Endodermal cell (in vitro differentiated cells): ENCODE data around the gene UBL7. TPM values are rescaled to one million over a fixed set of nuclear protein-coding genes. Genes with fewer than 3 reads are reported as not detected.

ENCODE experiments used
- DNase-seq: peaks from one replicate; pipeline ENCODE4 v3.0.0-alpha.2; 2017
- H3K27ac ChIP-seq: 2 replicates; pipeline ENCODE4 v1.5.1; 2013; ENCODE audit warnings: mild to moderate bottlenecking, low read depth, low read length, moderate library complexity
- H3K27me3 ChIP-seq: 2 replicates; pipeline ENCODE4 v1.6.1; 2013; ENCODE audit warnings: mild to moderate bottlenecking, low read length, moderate library complexity; ENCODE audit not compliant: insufficient read depth, control insufficient read depth, poor library complexity, severe bottlenecking
- H3K36me3 ChIP-seq: 2 replicates; pipeline ENCODE4 v1.7.0; 2013; ENCODE audit warnings: mild to moderate bottlenecking, low read length, moderate library complexity; ENCODE audit not compliant: control insufficient read depth, insufficient read depth
- H3K4me1 ChIP-seq: one replicate; pipeline ENCODE4 v1.7.0; 2013; ENCODE audit warnings: low read length; ENCODE audit not compliant: control insufficient read depth, insufficient read depth
- H3K4me3 ChIP-seq: 2 replicates; pipeline ENCODE4 v1.5.1; 2013; ENCODE audit warnings: mild to moderate bottlenecking, low read length, moderate library complexity
- H3K9ac ChIP-seq: 2 replicates; pipeline ENCODE4 v1.6.1; 2013; ENCODE audit warnings: mild to moderate bottlenecking, low read length, moderate library complexity; ENCODE audit not compliant: poor library complexity, severe bottlenecking; ENCODE audit errors: extremely low read depth
- H3K9me3 ChIP-seq: 2 replicates; pipeline ENCODE4 v1.6.1; 2013; ENCODE audit warnings: mild to moderate bottlenecking, low read length, moderate library complexity; ENCODE audit not compliant: control insufficient read depth
- H3K27ac Mint-ChIP-seq: 2 replicates; pipeline ENCODE4 v1.8.0; 2020; ENCODE audit warnings: mixed read lengths
- H3K27me3 Mint-ChIP-seq: 2 replicates; pipeline ENCODE4 v1.8.0; 2021; ENCODE audit warnings: mild to moderate bottlenecking, mixed read lengths; ENCODE audit not compliant: insufficient read depth
- H3K36me3 Mint-ChIP-seq: 2 replicates; pipeline ENCODE4 v1.8.0; 2020; ENCODE audit warnings: low read depth, mixed read lengths
- H3K4me1 Mint-ChIP-seq: 2 replicates; pipeline ENCODE4 v1.8.0; 2020; ENCODE audit warnings: mixed read lengths
- H3K4me3 Mint-ChIP-seq: 2 replicates; pipeline ENCODE4 v1.8.0; 2020; ENCODE audit warnings: mild to moderate bottlenecking, moderate library complexity, mixed read lengths
- H3K9me3 Mint-ChIP-seq: 2 replicates; pipeline ENCODE4 v1.8.0; 2020; ENCODE audit warnings: mild to moderate bottlenecking, mixed read lengths
- WGBS, 2 experiments: methylation state at CpG; one replicate each; pipeline versions ENCODE4 v1.1.5 to v1.1.7; 2013; ENCODE audit warnings: missing lambda C conversion rate in 2 of 2, mixed read lengths in 1 of 2; ENCODE audit not compliant: insufficient coverage in 1 of 2, insufficient read length in 1 of 2; 5-methylcytosine and 5-hydroxymethylcytosine counted together
- total RNA-seq, 2 donors: library from RNA; stranded (reverse); fragmentation: NEBNext Ultra II Directional in 1 of 2; extraction: Animal tissue kit (Norgen Biotek cat#: 25700) in 1 of 2; gene quantifications; 2 replicates in 1 of 2; 3 replicates in 1 of 2; pipeline ENCODE4 v1.2.1, GENCODE V29; 2021
- TF ChIP-seq, protein P1 (sequence below): fragments of 200-600 bp; sonication (generic); conservative IDR thresholded peaks from 2 replicates; pipeline ENCODE4 v1.5.0; 2021; ENCODE audit warnings: antibody characterized with exemption, mild to moderate bottlenecking

UBL7 gene
- total RNA-seq, 2 donors from 2014 or later: 38.5 to 52.6 TPM

DNA sequence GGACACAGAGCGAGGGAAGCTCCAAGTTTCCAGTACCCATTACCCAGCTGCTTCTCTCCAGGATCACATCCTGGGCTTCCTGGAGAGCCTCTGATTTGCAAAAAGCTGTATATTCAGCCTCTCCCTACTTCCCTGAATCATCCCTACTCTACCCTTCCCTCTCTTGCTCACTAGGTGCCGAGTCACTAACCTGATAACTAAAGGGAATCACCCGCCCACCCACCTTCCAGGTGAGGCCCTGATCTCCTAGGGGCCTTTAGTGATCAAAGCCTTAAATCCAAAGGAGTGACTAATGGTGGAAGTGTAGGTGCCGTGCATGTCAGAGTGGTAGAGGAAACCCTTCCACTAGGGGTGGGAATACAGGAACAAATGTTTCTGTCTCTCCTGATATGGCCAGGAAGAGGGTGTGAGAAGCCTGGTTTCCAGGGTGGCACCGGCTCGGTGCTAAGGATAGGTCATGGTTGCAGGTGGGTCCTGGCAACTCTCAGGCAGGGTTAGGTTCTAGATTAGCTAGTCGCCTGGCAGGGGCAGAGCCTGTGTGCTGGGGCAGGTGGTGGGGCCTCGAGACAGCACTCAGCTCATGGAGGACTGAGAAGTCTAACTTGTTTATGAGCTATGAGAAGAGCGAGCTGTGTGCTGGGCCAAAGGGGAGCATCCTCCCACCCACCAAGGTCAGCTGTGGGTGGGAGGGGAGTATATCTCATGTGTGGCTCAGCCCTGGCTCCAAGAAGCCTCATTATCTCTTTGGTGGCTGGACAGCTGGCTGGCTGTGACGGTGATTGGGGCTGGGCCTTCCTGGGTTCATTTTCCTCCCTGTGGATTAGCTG lies 37.3 kb downstream of the UBL7 start:
- no peaks in the 10 kb centered on the region for H3K27me3 ChIP-seq
- H3K36me3 ChIP-seq: no peaks in the 10 kb centered on the region
- H3K9ac ChIP-seq: no peak overlapping the region
- H3K4me1 ChIP-seq: peaks cover 19% of the 10 kb centered on the region
- 85 to 92% methylated on average over 6 to 9 of the region's 10 CpGs for WGBS, 2 experiments
- H3K27ac Mint-ChIP-seq: peak overlapping the region; percentile 93
- no peak overlapping the region for H3K4me3 ChIP-seq
- TF ChIP-seq, protein P1, sequence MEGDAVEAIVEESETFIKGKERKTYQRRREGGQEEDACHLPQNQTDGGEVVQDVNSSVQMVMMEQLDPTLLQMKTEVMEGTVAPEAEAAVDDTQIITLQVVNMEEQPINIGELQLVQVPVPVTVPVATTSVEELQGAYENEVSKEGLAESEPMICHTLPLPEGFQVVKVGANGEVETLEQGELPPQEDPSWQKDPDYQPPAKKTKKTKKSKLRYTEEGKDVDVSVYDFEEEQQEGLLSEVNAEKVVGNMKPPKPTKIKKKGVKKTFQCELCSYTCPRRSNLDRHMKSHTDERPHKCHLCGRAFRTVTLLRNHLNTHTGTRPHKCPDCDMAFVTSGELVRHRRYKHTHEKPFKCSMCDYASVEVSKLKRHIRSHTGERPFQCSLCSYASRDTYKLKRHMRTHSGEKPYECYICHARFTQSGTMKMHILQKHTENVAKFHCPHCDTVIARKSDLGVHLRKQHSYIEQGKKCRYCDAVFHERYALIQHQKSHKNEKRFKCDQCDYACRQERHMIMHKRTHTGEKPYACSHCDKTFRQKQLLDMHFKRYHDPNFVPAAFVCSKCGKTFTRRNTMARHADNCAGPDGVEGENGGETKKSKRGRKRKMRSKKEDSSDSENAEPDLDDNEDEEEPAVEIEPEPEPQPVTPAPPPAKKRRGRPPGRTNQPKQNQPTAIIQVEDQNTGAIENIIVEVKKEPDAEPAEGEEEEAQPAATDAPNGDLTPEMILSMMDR: no peak
- no peak for DNase-seq
- no peaks in the 10 kb centered on the region for H3K9me3 Mint-ChIP-seq
- no peak overlapping the region for H3K27ac ChIP-seq
- H3K27me3 Mint-ChIP-seq: no peaks in the 10 kb centered on the region
- H3K4me1 Mint-ChIP-seq: peaks cover 26% of the 10 kb centered on the region
- H3K4me3 Mint-ChIP-seq: no peak overlapping the region
- peaks cover 3% of the 10 kb centered on the region for H3K36me3 Mint-ChIP-seq
- H3K9me3 ChIP-seq: no peaks in the 10 kb centered on the region

DNA sequence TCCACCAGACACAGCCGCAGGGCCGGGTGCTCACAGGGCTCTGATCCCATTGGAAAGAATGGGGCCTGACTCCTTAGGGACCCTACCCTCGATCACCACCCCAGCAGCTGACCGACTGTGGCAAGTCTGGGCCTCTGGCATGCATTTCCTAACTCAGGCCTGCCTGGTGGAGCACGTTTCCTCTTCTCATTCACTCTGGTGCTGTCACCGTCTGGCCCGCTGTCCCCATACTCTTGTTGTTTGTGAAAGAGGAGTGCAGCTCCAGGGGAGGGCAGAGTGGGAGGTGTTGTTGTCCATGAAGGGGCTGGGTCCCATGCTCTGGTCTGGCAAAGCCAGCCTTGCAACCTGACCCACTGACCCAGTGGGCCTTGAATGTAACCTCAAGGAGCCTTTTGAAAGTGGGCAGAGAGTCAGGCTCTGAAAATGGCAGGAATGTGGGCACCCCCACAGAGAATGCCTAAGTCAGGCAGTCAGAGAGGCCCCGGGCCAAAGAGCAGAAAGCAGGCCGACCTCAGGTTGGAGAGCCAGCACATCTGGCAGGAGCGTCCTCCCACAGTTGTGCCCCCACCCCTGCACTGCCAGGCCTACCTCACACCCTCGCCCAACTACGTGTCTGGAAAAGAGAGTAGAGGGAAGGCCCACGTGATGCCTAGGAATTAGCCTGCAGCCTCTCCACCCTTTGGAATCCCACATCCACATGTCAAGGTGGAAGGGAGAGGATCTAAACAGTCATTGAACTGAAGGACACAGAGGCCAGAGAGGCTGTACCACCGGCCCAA lies 38.1 kb downstream of the UBL7 start:
- TF ChIP-seq, protein P1: no peak
- H3K9ac ChIP-seq: no peak overlapping the region
- Mint-ChIP-seq H3K4me3 (no peak overlapping the region), H3K27ac (peak overlapping the region; percentile 93), H3K9me3 (no peaks in the 10 kb centered on the region), H3K4me1 (peaks cover 24% of the 10 kb centered on the region), H3K27me3 (no peaks in the 10 kb centered on the region), H3K36me3 (peaks cover 3% of the 10 kb centered on the region)
- no peak overlapping the region for H3K4me3 ChIP-seq
- peak overlapping the region; percentile 72 for H3K27ac ChIP-seq
- peak; percentile 86 for DNase-seq
- H3K4me1 ChIP-seq: peaks cover 19% of the 10 kb centered on the region
- no peaks in the 10 kb centered on the region for H3K27me3 ChIP-seq
- WGBS, 2 experiments: 63 to 74% methylated on average over 8 to 14 of the region's 14 CpGs
- no peaks in the 10 kb centered on the region for H3K36me3 ChIP-seq
- no peaks in the 10 kb centered on the region for H3K9me3 ChIP-seq

DNA sequence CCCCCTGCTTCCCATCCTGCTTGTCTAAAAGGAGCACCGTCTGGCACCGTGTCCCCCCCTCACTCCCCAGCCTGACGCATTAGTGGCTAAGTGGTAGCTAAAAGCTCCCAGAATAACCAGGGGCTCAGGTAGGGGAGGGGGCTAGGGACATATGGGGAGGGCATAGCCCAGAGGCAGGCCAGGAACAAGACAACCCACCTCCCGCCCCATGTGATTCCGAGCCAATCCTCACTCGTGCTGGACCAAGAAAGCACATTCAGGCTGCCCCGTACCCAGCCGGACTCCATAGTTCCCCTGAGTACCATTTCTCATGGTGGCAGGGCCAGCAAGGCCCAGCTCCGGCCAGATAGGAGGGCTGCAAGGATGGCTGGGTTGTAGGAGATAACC lies 38.7 kb downstream of the UBL7 start:
- H3K27me3 ChIP-seq: no peaks in the 10 kb centered on the region
- no peak for DNase-seq
- H3K4me3 ChIP-seq: no peak overlapping the region
- no peaks in the 10 kb centered on the region for H3K36me3 ChIP-seq
- no peaks in the 10 kb centered on the region for H3K9me3 ChIP-seq
- H3K4me1 ChIP-seq: peaks cover 19% of the 10 kb centered on the region
- no peak overlapping the region for H3K9ac ChIP-seq
- Mint-ChIP-seq H3K27ac (peak overlapping the region; percentile 93), H3K9me3 (no peaks in the 10 kb centered on the region), H3K36me3 (no peaks in the 10 kb centered on the region), H3K4me1 (peaks cover 24% of the 10 kb centered on the region), H3K27me3 (no peaks in the 10 kb centered on the region), H3K4me3 (no peak overlapping the region)
- TF ChIP-seq, protein P1: no peak
- peak overlapping the region; percentile 72 for H3K27ac ChIP-seq
- WGBS, 2 experiments: 87 to 100% methylated on average over 1 to 9 of the region's 9 CpGs
